OCI-LY1 (cell line): ENCODE data around the gene RNF111.

Experiments
- CTCF ChIP-seq: fragments of 200-600 bp; sonication (generic), shearing (Covaris generic); IDR thresholded peaks from 2 replicates; pipeline ENCODE4 v1.5.1; 2017; ENCODE audit warnings: mild to moderate bottlenecking, antibody characterized with exemption, low read length, moderate library complexity, mixed read lengths
- EZH2 ChIP-seq: fragments of 200-600 bp; sonication (generic), shearing (Covaris generic); IDR thresholded peaks from 2 replicates; pipeline ENCODE4 v1.8.0; 2017; ENCODE audit warnings: borderline replicate concordance, mixed run types, mild to moderate bottlenecking, antibody characterized with exemption, low read length, moderate library complexity, mixed read lengths

- TF ChIP-seq CTCF (no peak), EZH2 (no peak)
Measured at GRCh38 chr15:59111251-59111650, 123.8 kb downstream of the RNF111 start.
